ACHN (cell line): ENCODE results near the gene TMEM181.

ENCODE experiments used
- DNase-seq: peaks from one replicate; pipeline ENCODE4 v3.0.0-alpha.2; 2015
- in situ Hi-C: cut with HindIII; loops from 2 replicates; pipeline ENCODE4 v1.10.0; 2017; ENCODE audit warnings: low sequenced_read_pairs, low pct_ligation_motif_present, low pct_unique_long_range_greater_than_20kb

Gene TMEM181

GRCh38 chr6:158559338-158559894, 475 bp upstream of the TMEM181 start:
- DNase-seq: no peak
- in situ Hi-C loops: no loop called here

DNA sequence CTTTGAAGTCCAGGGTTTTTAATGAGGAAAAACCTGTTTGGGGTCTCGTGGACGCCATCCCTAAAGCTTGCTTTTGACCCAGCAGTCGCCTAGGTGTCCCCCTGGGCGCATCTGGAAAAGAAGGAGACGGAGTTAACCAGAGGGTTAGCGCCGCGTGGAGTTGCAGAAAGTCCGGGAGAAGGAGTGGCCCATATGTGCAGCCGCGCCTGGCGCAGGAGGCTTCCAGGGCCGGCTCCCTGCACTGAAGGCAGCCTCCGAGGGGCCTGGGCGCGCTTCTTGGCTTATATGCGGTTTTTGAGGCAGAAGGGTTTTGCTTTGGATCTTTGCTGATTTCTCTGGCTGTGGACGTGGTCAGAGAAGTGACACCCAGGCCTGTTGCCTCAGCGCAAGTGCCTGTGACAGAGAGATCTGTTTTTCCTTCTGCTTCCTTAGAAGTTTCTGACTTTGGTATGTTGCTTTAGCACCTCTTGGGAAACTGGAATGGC, 987 bp downstream of the TMEM181 start:
- no peak for DNase-seq
- in situ Hi-C loops: no loop called here

GRCh38 chr6:158561321-158561884, 1.5 kb downstream of the TMEM181 start:
- in situ Hi-C loops: no loop called here
- no peak for DNase-seq

DNA sequence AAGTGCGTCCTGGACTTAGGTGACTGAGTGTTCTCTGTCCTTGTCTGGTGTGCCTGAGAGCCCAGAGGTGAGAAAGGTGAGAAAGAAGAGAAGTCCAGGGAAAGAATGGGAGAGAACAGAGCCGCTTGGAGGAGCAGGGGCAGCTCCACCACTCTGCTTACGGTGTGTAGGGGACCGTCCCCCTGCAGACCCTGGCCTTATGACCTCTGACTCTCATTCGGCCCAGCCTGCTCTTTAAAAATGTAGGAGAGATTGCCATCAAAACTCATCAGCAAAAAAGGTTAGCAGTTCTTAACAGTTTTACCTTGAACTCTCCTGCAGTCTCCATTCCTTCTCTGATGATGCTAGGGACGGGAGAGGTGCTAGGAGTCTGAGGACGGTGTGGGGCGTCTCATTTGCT, 2.0 kb downstream of the TMEM181 start:
- DNase-seq: no peak
- in situ Hi-C loops: no loop called here

DNA sequence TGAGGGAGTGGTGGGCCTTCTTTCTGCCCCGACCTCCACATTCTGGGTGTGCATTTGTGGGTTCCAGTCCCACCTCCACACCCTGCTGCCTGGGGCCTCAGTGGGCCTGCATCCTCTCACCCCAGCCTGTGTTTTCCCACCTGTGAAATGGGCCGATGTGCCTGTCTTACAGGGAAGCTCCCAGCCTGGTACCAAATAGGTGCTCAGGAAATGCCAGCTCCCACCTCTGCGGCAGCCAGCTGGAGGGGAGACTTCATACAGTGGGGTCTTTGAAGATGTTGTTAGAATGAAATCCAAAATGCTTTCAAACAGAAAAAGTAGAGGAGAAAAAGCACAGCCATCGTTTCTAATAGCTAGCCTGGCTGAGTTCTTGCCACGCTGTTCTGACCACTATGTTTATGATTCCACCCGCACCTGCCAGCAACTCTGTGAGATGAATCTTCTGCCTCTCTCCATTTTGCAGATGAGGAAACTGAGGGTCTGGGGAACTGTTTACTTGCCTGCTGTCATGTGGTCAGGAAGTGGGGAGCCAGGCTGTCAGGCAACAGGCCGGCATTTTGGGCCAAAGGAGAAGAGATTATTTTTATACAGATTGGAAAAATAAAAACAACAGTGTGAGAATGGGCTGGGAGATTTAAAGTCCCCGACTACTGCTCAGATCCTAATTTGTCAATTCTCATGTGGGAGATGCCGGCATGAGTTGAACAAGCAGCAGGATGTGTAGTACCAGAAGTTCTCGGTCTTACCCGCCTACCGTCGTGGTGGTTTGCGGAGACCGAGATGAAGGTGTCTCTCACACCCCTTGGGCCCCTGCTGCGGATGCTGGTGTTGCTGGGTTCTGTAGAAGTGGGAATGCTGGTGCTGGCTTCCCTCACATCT, 4.6 kb downstream of the TMEM181 start:
- no peak for DNase-seq
- in situ Hi-C loops: no loop called here

- in situ Hi-C loops: no loop called here
These were observed 5.2 kb downstream of the TMEM181 start for GRCh38 chr6:158565122-158565429.

DNA sequence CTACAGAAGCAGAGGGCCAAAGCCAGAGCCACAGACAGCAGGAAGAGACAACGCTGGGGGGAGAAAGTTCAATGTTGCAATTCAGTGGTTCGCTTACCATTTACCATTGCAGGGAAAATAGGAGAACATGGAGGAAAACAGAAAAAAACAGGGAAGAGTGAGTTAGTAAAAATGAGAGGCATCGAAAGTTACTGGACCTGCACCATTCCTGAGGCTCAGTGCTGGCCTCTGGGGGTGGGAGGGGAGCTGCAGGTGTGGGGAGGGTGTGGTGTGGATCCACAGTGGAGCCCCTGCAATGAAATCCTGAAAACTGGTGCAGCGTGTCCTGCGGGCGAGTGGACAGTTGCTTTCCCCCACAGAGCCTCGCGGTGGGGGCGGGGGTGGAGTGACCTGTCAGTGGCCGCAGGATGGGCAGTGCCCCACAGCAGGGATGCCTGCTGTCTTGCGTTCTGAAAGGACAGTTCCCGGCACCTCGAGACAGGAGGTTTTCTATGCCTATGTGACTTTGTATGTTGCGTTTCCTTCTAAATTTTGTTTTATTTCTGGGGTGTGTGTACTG, 5.7 kb downstream of the TMEM181 start:
- in situ Hi-C loops: no loop called here
- DNase-seq: no peak

More at GRCh38 chr6:158565122-158565429, 5.2 kb downstream of the TMEM181 start:
- no peak for DNase-seq

DNA sequence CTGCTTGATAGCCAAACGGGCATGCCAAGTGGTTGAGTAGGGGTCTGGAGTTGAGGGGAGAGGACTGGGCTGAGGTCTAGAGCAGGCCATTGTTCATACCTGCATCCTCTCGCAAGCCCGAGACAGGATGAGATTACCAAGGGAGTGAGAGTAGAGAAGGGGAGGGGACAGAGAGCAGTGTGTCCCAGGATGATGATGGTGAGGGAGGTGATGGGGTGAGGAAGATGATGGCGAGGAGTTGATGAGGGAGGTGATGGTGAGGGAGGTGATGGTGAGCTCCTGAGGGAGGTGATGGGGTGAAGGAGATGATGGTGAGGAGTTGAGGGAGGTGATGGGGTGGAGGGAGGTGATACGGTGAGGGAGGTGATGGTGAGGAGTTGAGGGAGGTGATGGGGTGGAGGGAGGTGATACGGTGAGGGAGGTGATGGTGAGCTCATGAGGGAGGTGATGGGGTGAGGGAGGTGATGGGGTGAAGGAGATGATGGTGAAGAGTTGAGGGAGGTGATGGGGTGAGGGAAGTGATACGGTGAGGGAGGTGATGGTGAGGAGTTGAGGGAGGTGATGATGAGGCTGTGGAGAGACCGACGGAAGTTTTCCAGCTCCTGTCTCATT, 6.4 kb downstream of the TMEM181 start:
- no peak for DNase-seq
- in situ Hi-C loops: no loop called here

- in situ Hi-C loops: no loop called here
- no peak for DNase-seq
These were observed 7.3 kb downstream of the TMEM181 start for GRCh38 chr6:158567152-158567551.

DNA sequence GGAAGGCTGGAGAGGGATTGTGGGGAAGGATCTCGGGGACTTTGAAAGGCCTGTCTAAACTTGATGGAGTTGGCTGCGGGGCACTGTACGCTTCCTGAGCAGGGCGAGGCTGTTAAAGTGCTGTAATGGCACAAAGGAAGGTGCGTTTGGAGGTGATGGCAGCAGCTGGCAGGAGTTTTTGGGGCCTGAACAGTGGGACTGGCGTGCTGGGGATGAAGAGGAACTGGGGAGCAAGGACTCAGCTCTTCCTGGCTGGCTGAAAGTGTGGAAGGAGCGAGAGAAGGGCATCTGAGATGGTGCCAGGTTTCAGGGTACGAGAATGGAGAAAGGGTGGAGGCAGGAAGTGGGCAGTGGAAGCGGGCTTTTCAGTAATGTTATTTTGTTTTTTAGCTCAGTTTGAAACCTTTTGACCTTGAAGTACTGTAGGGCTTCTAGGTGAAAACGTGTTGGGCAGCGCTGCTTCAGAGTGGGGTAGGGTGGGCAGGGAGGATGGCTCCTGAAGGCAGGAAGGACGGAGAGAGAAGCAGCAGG, 8.0 kb downstream of the TMEM181 start:
- in situ Hi-C loops: no loop called here
- DNase-seq: no peak

GRCh38 chr6:158568549-158568948, 8.7 kb downstream of the TMEM181 start:
- no peak for DNase-seq
- in situ Hi-C loops: no loop called here

DNA sequence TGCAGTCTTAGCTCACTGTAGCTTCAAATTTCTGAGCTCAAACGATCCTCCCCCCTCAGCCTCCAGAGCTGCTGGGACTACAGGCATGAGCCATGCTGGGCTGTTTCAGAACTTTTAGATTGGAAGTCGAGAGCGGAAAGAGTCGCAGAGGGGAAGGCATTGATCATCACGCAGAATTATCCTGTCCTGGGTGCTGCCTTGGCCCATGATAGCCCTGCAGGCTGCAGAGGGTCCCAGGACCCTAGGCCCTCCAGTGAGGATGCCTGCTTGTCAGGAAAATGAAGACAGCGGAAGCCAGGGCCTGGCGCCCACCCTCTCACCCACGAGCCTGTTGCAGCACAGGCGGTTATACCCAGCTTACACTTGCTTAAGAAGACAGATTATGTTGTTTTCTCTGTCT, 9.1 kb downstream of the TMEM181 start:
- no peak for DNase-seq
- in situ Hi-C loops: no loop called here

GRCh38 chr6:158570681-158570962, 10.7 kb downstream of the TMEM181 start:
- in situ Hi-C loops: no loop called here
- no peak for DNase-seq

DNA sequence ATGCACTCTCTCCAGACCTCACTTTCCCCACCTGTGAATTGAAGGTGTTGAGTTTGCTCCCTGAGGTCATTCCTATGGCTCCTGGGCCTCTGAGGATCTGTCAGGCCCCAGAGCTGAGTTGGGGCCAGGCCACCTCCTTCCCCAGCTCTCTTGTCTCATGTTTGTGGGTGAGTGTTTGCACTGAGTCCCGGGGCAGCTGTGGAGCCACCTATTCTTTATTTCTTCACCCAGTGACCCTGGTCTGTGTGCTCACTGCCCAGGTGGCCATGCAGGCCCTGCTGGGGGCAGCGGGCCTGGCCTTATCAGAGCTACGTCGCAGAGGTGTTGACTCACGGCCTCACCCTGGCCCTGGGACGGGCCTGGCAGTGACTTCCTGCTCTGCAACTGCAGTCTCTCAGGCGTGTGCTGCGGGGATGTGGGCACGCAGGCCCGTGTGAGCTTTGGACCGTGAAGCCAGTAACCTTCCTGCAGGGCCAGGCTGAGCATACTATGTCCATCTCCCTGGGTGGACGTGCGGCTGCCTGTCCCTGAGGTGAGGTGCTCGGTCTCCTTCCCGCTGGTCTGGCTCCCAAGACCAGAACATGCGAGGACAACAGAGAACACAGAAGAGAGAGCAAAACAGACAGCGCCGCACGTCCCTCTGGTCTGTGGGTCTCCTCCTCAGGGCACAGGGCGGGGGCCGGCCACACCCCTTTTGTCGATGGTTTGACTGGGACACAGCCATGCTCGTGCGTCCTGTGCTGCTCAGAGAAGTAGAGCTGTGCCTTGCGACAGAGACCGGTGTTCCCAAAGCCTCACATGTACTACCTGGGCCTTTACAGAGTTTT, 12.1 kb downstream of the TMEM181 start:
- peak; percentile 28 for DNase-seq
- in situ Hi-C loops: no loop called here

GRCh38 chr6:158572653-158573541, 13.0 kb downstream of the TMEM181 start:
- DNase-seq: no peak
- in situ Hi-C loops: no loop called here

- no peak for DNase-seq
- in situ Hi-C loops: no loop called here
These were observed 13.6 kb downstream of the TMEM181 start for GRCh38 chr6:158573542-158573931.

DNA sequence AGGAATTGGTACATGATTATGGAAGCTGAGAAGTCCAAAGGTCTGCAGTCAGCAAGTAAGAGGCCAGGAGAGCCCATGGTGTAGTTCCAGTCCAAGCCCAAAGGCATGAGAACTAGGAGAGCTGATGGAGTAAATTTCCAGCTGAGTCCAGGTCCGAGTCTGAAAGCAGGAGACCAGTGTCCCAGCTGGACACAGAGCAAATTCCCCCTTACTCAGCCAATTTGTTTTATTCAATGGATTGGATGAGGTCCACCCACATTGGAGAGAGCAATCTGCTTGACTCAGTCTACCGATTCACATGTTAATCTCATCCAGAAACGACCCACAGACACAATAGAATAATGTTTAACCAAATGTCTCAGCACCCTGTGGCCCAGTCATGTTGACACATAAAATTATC, 14.9 kb downstream of the TMEM181 start:
- no peak for DNase-seq
- in situ Hi-C loops: no loop called here

GRCh38 chr6:158575550-158575949, 15.7 kb downstream of the TMEM181 start:
- DNase-seq: no peak
- in situ Hi-C loops: no loop called here
